ENCODE data around the gene APOA1.

Gene APOA1

GRCh38 chr11:116827461-116827860 is 10.0 kb downstream of the APOA1 start:
- Histone ChIP-seq H3K4me1 (ENCODE audit: insufficient read depth, low read length) (peaks cover 7% of the 10 kb centered on the region), H2AFZ (ENCODE audit: low read depth, low read length) (no peak overlapping the region), H3K36me3 (ENCODE audit: insufficient read depth, low read length) (no peaks in the 10 kb centered on the region), H3K9me3 (ENCODE audit: low read length) (no peaks in the 10 kb centered on the region), H3K4me3 (ENCODE audit: low read length) (no peak overlapping the region), H3K27me3 (ENCODE audit: insufficient read depth, low read length) (peaks cover 8% of the 10 kb centered on the region)

GRCh38 chr11:116826751-116827431 is 10.5 kb downstream of the APOA1 start:
- H3K4me1 ChIP-seq (ENCODE audit: insufficient read depth, low read length) = peaks cover 7% of the 10 kb centered on the region
- H3K9me3 ChIP-seq (ENCODE audit: low read length) = no peaks in the 10 kb centered on the region
- peaks cover 8% of the 10 kb centered on the region for H3K27me3 ChIP-seq (ENCODE audit: insufficient read depth, low read length)
- H2AFZ ChIP-seq (ENCODE audit: low read depth, low read length) = no peak overlapping the region
- no peak overlapping the region for H3K4me3 ChIP-seq (ENCODE audit: low read length)
- H3K36me3 ChIP-seq (ENCODE audit: insufficient read depth, low read length) = no peaks in the 10 kb centered on the region

DNA sequence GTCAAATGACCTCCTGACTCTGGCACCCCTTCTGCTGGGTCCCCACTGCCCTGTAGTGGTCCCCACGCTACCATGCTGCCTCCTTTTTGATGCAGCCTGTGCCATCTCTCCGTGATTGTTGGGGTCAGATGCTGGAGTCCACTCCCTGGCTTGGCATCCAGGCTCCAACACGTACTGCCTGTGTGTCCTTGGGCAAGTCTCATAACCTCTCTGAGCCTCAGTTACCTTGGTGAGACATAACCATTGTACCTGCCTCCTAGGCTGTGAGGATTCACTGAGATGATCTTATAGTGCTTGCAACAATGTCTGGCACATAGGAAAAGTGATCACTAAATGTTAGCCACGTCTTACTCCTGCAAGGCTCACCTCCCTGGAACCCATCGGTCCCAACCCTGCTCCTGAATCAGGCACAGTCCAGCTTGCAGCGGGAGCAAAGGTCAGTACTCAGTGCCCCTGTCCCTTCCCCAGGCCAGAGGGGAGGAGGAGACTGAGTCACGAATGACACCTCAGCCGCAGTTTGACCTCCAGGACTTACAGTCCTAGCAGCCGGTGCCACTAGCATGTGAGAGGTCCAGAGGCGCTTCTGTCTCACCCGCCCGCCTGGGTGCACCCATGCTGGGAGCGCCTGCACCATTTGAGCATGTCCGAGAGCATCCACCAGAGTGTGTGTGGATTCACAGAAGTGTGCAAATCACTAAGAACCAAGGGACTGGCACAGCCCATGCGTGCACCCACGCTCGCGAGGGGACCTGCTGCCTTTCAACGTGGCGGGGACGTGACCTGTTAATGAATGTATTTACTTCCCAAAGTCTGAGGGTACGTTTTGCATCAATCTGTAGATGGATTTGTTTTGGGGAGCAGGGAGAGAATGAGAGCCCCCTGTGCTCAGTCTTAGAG is 11.3 kb downstream of the APOA1 start:
- H2AFZ ChIP-seq (ENCODE audit: low read depth, low read length) = no peak overlapping the region
- peaks cover 7% of the 10 kb centered on the region for H3K4me1 ChIP-seq (ENCODE audit: insufficient read depth, low read length)
- no peaks in the 10 kb centered on the region for H3K36me3 ChIP-seq (ENCODE audit: insufficient read depth, low read length)
- no peak overlapping the region for H3K4me3 ChIP-seq (ENCODE audit: low read length)
- H3K27me3 ChIP-seq (ENCODE audit: insufficient read depth, low read length) = peaks cover 8% of the 10 kb centered on the region
- no peaks in the 10 kb centered on the region for H3K9me3 ChIP-seq (ENCODE audit: low read length)

DNA sequence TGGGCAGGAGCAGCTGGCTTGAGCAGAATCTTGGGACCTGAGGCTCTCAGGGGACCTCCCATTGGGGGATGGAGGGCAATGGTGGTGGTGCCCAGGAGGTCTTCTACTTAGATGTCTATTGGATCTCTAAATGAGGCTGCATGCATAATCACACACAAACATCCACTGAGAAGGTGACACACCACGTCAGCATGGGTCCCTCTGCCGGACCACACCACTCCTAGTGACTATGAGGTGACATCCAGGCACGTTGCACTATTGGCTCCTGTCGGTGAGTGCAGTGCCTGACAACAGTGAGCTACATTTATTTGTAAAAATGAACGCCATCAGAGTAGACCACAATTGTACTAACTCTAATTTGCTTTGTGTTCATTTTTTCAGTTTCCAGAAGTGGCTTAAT is 12.0 kb downstream of the APOA1 start:
- no peak overlapping the region for H3K4me3 ChIP-seq (ENCODE audit: low read length)
- peaks cover 8% of the 10 kb centered on the region for H3K27me3 ChIP-seq (ENCODE audit: insufficient read depth, low read length)
- no peaks in the 10 kb centered on the region for H3K9me3 ChIP-seq (ENCODE audit: low read length)
- no peaks in the 10 kb centered on the region for H3K36me3 ChIP-seq (ENCODE audit: insufficient read depth, low read length)
- H3K4me1 ChIP-seq (ENCODE audit: insufficient read depth, low read length) = peaks cover 7% of the 10 kb centered on the region
- H2AFZ ChIP-seq (ENCODE audit: low read depth, low read length) = no peak overlapping the region

- Histone ChIP-seq H3K36me3 (ENCODE audit: insufficient read depth, low read length) (no peaks in the 10 kb centered on the region), H3K27me3 (ENCODE audit: insufficient read depth, low read length) (peaks cover 8% of the 10 kb centered on the region), H3K4me3 (ENCODE audit: low read length) (no peak within 1 kb of the TSS), H2AFZ (ENCODE audit: low read depth, low read length) (no peak within 1 kb of the TSS), H3K4me1 (ENCODE audit: insufficient read depth, low read length) (no peaks in the 10 kb centered on the region), H3K9me3 (ENCODE audit: low read length) (no peaks in the 10 kb centered on the region)
Observed at GRCh38 chr11:116823031-116823843, 14.2 kb downstream of the APOA1 start, which contains the start of gene APOA4. TSS of gene APOA4 (minus strand) at chr11:116823304. CDS start at chr11:116823191, 113 bp downstream.

- no peaks in the 10 kb centered on the region for H3K9me3 ChIP-seq (ENCODE audit: low read length)
- H3K36me3 ChIP-seq (ENCODE audit: insufficient read depth, low read length) = no peaks in the 10 kb centered on the region
- no peak overlapping the region for H2AFZ ChIP-seq (ENCODE audit: low read depth, low read length)
- peaks cover 8% of the 10 kb centered on the region for H3K27me3 ChIP-seq (ENCODE audit: insufficient read depth, low read length)
- H3K4me1 ChIP-seq (ENCODE audit: insufficient read depth, low read length) = no peaks in the 10 kb centered on the region
- no peak overlapping the region for H3K4me3 ChIP-seq (ENCODE audit: low read length)
Observed at GRCh38 chr11:116822575-116822974, 14.8 kb downstream of the APOA1 start.

GRCh38 chr11:116821050-116821918 is 16.1 kb downstream of the APOA1 start:
- no peaks in the 10 kb centered on the region for H3K36me3 ChIP-seq (ENCODE audit: insufficient read depth, low read length)
- no peaks in the 10 kb centered on the region for H3K4me1 ChIP-seq (ENCODE audit: insufficient read depth, low read length)

DNA sequence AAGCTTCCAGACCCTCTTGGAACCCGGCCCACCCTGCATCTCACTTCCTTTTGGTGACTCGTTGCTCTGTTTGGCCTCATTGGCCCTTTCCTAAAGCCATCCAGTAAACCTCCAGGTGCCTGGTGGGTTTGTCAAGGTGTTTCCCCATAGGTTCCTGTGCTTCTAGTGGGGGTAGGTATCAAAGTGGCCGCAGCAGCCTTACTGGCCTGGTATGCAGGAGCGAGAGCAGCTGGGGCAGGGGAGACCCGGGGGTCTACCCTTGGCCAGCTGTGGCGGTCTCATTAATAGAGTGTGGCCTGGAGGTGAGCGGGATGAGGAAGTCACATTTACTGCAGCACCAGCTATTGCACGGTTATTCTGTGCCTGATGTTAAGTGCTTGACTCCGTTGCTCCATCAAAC is 18.4 kb downstream of the APOA1 start:
- Histone ChIP-seq H3K36me3 (ENCODE audit: insufficient read depth, low read length) (no peaks in the 10 kb centered on the region), H3K4me1 (ENCODE audit: insufficient read depth, low read length) (no peaks in the 10 kb centered on the region), H2AFZ (ENCODE audit: low read depth, low read length) (no peak overlapping the region), H3K4me3 (ENCODE audit: low read length) (no peak overlapping the region), H3K9me3 (ENCODE audit: low read length) (no peaks in the 10 kb centered on the region), H3K27me3 (ENCODE audit: insufficient read depth, low read length) (peaks cover 6% of the 10 kb centered on the region)

More at GRCh38 chr11:116821050-116821918, 16.1 kb downstream of the APOA1 start:
- no peak overlapping the region for H2AFZ ChIP-seq (ENCODE audit: low read depth, low read length)
- H3K27me3 ChIP-seq (ENCODE audit: insufficient read depth, low read length) = peaks cover 6% of the 10 kb centered on the region
- H3K4me3 ChIP-seq (ENCODE audit: low read length) = no peak overlapping the region
- H3K9me3 ChIP-seq (ENCODE audit: low read length) = no peaks in the 10 kb centered on the region

GRCh38 chr11:116814502-116814901 is 22.9 kb downstream of the APOA1 start:
- Histone ChIP-seq H3K27me3 (ENCODE audit: insufficient read depth, low read length) (no peaks in the 10 kb centered on the region), H3K9me3 (ENCODE audit: low read length) (no peaks in the 10 kb centered on the region), H2AFZ (ENCODE audit: low read depth, low read length) (no peak overlapping the region), H3K4me3 (ENCODE audit: low read length) (no peak overlapping the region), H3K36me3 (ENCODE audit: insufficient read depth, low read length) (no peaks in the 10 kb centered on the region), H3K4me1 (ENCODE audit: insufficient read depth, low read length) (no peaks in the 10 kb centered on the region)

- Histone ChIP-seq H3K4me1 (ENCODE audit: insufficient read depth, low read length) (no peaks in the 10 kb centered on the region), H2AFZ (ENCODE audit: low read depth, low read length) (no peak overlapping the region), H3K4me3 (ENCODE audit: low read length) (no peak overlapping the region), H3K27me3 (ENCODE audit: insufficient read depth, low read length) (no peaks in the 10 kb centered on the region), H3K9me3 (ENCODE audit: low read length) (no peaks in the 10 kb centered on the region), H3K36me3 (ENCODE audit: insufficient read depth, low read length) (no peaks in the 10 kb centered on the region)
Observed at GRCh38 chr11:116813781-116814471, 23.5 kb downstream of the APOA1 start.

DNA sequence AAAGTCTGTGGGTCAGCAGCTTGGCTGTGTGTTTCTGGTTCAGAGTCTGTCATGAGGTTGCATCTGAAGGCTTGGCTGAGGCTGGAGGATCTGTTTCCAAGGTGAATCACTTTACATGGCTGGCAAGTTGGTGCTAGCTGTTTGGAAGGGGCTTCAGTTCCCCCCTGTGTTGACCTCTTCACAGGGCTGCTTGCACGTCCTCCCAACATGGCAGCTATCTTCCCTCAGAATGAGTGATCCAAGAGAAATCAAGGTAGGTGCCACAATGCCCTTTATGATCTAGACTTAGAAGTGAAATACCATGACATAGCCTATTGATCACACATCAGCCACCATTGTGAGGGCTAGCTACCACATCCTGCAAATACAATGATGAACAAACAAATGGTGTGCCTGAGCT is 24.3 kb downstream of the APOA1 start:
- Histone ChIP-seq H3K4me1 (ENCODE audit: insufficient read depth, low read length) (no peaks in the 10 kb centered on the region), H3K9me3 (ENCODE audit: low read length) (no peaks in the 10 kb centered on the region), H3K27me3 (ENCODE audit: insufficient read depth, low read length) (no peaks in the 10 kb centered on the region), H3K4me3 (ENCODE audit: low read length) (no peak overlapping the region), H2AFZ (ENCODE audit: low read depth, low read length) (no peak overlapping the region), H3K36me3 (ENCODE audit: insufficient read depth, low read length) (no peaks in the 10 kb centered on the region)

GRCh38 chr11:116812109-116812508 is 25.3 kb downstream of the APOA1 start:
- Histone ChIP-seq H3K36me3 (ENCODE audit: insufficient read depth, low read length) (no peaks in the 10 kb centered on the region), H2AFZ (ENCODE audit: low read depth, low read length) (no peak overlapping the region), H3K9me3 (ENCODE audit: low read length) (no peaks in the 10 kb centered on the region), H3K4me1 (ENCODE audit: insufficient read depth, low read length) (no peaks in the 10 kb centered on the region), H3K4me3 (ENCODE audit: low read length) (no peak overlapping the region), H3K27me3 (ENCODE audit: insufficient read depth, low read length) (no peaks in the 10 kb centered on the region)

Measured in neuron (in vitro differentiated cells).